NOMO-1 treated with DMSO at 0.1 percent for 48 hours (cell line): ENCODE results near the gene TMPRSS9.
"Not testable (repeated sequence)": the region's sequence is repeated elsewhere in the genome, so short reads cannot be mapped to it uniquely, and the experiment has no call there.

Source experiments
- DNase-seq: peaks from one replicate; lab custom pipeline; 2025; ENCODE audit not compliant: unreplicated experiment; lab: John Stamatoyannopoulos, UW

The TMPRSS9 gene

DNA sequence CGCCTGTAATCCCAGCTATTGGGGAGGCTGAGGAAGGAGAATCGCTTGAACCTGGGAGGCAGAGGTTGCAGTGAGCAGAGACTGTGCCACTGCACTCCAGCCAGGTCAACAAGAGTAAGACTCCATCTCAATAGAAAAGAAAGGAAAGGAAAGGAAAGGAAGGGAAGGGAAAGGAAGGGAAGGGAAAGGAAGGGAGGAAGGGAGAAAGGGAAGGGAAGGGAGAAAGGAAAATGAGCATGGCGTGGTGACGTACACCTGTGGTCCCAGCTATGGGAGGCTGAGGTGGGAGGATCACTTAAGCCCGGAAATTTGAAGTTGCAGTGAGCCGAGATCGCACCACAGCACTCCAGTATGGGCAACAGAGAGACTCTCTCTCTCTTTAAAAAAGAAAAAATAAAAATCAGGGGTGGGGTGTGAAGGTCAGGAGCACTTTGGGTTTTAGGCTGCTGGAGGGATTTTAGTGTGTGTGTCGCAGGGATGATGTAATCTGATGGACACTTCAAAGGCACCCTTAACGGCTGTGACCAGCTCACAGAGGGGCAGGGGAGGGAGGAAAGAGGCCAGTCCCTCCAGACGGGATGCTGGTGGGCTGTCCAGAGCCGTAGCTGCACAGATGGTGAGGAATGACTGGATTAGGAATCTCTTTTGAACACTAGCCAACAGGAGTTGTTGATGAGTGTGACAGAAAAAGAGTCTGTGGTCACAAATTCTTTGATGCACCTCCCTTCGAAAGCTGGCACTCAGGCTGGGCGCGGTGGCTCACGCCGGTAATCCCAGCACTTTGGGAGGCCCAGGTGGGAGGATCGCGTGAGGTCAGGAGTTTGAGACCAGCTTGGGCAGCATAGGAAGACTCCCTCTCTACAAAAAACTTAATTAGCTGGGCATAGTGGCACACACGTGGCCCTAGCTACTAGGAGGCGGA, 27.6 kb downstream of the TMPRSS9 start:
- no peak for DNase-seq

DNA sequence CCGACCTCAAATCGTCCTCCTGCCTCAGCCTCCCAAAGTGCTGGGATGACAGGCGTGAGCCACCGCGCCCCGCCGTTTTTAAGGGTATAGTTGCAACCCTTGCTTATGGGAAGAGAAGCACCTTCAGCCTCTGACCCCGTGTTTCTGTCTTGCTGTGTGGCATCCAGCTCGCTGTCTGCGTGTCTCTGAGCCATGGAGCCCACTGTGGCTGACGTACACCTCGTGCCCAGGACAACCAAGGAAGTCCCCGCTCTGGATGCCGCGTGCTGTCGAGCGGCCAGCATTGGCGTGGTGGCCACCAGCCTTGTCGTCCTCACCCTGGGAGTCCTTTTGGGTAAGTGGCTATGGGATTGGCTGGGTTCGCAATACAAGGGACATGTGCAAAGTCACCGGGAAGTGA, 29.5 kb downstream of the TMPRSS9 start:
- no peak for DNase-seq

DNA sequence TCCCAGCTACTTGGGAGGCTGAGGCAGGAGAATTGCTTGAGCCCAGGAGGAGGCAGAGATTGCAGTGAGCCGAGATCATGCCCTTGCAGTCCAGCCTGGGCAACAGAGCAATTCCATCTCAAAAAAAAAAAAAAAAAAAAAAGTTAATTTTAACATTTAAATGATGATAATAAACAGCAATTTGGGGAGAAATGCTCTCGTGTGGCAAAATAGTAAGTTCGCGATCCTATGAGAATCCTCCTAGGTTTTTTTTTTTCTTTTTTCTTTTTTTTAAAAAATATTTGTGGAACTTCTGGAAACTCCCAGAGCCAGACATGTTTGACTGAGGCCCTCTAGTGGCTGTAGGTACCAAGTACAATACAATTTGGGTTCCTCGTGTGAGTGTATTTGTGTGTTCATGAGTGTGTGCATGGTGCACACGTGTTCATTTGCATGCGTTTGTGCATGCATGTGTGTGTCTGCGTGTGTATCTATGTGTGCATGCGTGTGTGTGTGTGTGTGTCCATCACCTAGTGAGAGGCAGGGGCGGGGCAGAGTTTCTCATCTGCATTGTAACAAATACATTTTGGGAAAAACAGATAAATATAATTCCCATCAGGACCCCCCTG, 31.2 kb downstream of the TMPRSS9 start:
- DNase-seq, result peak; percentile 47

DNA sequence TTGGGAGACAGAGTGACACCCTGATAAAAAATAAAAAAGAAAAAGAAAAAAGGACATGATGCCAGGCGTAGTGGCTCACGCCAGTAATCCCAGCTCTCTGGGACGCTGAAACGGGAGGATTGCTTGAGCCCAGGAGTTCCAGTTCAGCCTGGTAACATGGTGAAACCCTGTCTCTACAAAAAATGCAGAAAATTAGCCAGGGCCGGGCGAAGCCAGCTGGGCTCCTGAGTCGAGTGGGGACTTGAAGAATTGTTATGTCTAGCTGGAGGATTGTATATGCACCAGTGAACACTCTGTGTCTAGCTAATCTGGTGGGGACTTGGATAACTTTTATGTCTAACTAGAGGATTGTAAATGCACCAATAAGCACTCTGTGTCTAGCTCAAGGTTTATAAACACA, 32.3 kb downstream of the TMPRSS9 start:
- no peak for DNase-seq

DNA sequence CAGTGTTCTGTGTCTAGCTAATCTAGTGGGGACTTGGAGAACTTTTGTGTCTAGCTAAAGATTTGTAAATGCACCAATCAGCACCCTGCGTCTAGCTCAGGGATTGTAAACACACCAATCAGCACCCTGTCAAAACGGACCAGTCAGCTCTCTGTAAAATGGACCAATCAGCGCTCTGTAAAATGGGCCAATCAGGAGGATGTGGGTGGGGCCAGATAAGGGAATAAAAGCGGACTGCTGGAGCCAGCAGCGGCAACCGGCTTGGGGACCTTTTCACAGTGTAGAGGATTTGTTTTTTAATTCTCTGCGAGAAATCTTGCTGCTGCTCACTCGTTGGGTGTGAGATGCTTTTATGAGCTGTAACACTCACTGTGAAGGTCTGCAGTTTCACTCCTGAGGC, 32.8 kb downstream of the TMPRSS9 start:
- not testable (repeated sequence) for DNase-seq

DNA sequence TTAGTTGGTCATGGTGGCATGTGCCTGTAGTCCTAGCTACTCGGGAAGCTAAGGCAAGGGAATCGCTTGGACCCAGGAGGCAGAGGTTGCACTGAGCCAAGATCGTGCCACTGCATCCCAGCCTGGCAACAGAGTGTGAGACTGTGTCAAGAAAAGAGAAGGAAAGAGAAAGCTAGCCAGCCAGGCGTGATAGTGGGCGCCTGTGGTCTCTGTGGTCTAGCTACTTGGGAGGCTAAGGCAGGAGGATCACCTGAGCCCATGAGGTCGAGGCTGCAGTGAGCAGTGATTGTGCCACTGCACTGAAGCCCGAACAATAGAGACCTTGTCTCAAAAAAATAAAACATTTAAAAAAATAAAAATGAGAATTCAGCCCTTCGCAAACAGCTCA, 34.0 kb downstream of the TMPRSS9 start:
- peak; percentile 69 for DNase-seq

DNA sequence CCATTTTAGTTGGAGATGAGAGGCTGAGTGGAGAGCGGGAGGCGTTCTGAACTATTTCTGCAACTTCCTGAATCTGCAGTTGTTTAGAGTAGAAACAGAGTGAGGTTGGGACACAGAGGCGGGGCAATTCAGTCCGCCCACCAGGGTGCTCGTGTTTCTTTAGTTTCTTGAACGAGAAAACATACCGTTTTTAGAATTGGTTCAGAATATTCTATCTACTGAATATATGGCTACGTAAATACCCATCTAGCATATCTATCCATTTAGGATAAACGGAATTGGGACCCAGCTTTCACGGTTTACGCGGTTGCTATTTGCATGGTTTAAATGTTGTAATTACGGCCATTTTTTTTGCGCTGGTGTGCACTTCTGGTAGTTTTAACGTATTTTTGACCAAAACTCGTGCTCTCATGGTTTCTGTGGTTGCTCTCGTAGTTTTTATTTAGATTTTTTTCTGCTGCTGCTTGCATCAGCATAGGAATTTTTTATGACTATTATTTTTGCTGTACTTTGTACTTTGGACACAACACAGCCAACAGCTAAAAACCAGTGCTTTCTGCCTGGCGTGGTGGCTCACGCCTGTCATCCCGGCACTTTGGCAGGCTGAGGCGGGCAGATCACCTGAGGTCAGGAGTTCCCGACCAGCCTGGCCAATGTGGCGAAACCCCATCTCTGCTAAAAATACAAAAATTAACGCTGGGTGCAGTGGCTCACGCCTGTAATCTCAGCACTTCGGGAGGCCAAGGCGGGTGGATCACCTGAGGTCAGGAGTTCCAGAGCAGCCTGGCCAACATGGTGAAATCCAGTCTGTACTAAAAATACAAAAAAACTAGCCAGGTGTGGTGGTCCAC, 34.6 kb downstream of the TMPRSS9 start:
- DNase-seq, result peak; percentile 92

DNA sequence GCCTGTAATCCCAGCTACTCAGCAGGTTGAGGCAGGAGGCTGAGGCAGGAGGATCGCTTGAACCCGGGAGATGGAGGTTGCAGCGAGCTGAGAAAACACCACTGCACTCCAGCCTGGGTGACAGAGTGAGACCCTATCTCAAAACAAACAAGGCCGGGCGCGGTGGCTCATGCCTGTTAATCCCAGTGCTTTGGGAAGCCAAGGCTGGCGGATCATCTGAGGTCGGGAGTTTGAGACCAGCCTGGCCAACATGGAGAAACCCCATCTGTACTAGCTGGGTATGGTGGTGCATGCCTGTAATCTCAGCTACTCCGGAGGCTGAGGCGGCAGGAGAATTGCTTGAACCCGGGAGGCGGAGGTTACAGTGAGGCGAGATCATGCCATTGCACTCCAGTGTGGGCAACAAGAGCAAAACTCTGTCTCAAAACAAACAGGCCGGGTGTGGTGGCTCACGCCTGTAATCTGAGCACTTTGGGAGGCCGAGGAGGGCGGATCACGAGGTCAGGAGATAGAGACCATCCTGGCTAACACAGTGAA, 35.3 kb downstream of the TMPRSS9 start:
- not testable (repeated sequence) for DNase-seq

DNA sequence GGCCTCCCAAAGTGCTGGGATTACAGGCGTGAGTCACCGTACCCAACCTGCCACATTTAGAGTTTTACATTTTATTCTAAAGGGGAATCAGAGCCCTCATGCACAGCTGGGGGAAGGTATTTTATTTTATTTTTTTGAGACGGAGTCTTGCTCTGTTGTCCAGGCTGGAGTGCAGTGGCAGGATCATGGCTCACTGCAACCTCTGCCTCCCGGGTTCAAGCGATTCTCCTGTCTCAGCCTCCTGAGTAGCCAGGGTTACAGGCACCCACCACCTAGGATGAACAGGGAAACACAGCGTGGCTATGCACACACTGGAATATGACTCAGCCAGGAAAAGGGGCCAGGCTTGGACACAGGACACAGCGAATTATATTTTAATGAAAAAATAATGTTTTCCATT, 37.1 kb downstream of the TMPRSS9 start:
- not testable (repeated sequence) for DNase-seq

DNA sequence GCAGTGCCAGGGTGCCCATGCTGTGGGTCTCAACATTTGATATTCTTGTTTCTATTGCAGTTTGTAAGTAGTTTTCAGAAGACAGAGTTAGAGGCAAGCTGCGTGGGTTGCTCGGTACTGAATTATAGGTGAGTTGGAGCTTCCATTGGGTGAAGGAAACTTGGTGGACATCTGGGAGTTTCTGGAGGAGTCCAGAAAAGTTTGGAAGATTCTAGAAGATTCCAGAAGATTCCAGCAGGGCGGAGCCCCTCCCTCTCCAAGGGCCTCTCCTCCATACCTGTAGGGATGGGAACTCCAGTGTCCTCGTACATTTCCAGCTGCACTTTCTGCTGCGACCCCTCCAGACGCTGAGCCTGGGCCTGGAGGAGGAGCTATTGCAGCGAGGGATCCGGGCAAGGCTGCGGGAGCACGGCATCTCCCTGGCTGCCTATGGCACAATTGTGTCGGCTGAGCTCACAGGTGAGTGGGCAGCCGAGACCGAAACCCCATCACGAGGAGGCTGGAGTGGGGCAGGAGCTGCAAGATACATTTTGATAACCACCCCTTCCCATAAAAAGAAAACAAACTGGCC, 38.8 kb downstream of the TMPRSS9 start:
- DNase-seq, result no peak

DNA sequence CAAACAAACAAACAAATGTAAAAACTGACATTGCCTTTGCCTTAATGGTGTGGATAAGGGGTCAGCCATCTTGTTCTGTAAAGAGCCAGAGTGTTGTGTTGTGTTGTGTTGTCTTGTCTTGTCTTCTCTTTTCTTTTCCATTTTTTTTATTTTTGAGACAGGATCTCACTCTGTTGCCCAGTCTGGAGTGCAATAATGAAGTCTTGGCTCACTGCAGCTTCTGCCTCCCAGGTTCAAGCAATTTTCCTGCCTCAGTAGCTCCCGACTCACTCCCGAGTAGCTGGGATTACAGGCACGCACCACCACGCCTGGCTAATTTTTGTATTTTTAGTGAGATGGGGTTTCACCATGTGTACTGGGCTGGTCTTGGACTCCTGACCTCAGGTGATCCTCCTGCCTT, 39.5 kb downstream of the TMPRSS9 start:
- no peak for DNase-seq

DNA sequence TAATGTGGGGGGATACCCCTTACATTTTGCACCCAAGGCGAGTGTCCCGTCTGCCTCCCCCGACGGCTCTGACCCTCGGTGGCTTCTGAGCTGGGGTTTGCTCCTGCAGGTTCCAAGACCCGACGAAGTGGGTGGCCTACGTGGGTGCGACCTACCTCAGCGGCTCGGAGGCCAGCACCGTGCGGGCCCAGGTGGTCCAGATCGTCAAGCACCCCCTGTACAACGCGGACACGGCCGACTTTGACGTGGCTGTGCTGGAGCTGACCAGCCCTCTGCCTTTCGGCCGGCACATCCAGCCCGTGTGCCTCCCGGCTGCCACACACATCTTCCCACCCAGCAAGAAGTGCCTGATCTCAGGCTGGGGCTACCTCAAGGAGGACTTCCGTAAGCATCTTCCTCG, 48.2 kb downstream of the TMPRSS9 start:
- DNase-seq, result no peak

DNA sequence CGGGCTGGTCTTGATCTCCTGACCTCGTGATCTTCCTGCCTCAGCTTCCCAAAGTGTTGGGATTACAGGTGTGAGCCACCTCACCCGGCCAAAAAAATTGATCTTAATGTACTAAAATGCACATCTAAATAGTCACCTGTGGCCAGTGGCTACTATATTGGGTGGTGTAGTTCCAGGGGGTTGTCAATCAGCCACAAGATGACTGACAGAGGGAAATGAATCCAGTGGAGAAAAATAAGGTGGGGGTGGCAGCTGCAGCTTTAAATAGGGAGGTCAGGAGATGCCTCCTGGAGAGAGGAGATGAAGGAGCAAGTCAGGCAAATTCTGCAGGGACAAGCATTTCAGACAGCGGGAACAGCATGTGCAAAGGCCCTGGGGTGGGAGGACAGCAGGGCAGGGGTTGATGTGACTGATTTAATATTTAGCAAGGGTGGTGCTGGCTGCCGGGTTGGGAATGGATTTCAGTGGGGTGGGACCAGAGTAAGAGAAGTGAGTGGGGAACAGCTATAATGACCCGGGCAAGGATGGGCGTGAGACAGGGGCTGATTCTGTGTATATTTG, 49.4 kb downstream of the TMPRSS9 start:
- no peak for DNase-seq

DNA sequence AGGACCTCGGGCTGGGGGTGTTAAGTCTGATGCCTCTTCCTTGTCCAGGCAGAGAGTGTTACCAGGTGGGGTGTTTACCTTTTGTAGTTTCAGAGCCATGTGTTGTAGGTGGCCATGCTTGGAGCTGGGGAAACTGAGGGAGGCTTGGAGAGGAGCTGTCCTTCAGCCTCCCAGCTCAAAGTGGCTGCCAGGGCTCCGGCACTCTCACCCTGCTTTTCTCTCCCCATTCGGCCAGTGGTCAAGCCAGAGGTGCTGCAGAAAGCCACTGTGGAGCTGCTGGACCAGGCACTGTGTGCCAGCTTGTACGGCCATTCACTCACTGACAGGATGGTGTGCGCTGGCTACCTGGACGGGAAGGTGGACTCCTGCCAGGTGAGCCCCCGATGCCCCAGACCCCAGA, 50.0 kb downstream of the TMPRSS9 start:
- DNase-seq, result no peak

DNA sequence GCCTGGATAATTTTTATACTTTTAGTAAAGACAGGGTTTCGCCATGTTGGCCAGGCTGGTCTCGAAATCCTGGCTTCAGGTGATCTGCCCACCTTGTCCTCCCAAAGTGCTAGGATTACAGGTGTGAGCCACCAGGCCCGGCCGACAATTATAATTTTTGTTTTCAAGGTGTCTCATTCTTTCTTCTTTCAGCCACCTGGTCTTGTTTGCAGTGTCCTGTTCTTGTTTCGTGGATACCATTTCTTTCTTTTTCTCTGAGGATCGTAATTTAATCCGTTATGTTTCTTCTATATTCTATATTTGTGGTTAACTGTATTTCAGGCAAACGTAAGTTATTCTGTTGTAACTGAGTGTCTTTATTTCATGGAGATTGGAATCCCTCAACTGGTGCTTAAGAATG, 51.6 kb downstream of the TMPRSS9 start:
- DNase-seq, result no peak

DNA sequence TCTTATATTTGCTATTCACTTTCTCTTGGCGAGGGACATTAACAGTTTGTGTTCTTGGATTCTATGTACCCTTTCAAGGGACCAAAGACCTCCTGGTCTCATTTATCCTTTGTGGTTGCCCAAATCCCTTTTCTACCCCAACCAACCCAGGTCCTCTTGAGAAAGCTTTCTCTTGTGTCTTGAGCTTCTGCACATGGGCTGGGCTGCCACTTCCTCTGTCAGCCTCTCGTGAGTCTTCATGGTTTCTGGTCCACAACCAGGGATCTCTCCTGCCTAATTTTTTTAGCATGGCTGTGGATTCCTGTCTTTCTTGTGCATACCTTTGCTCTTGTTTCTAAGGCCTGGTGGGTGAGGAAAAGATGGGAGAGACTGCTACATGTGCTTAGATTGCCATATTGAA, 52.4 kb downstream of the TMPRSS9 start:
- DNase-seq, result no peak

DNA sequence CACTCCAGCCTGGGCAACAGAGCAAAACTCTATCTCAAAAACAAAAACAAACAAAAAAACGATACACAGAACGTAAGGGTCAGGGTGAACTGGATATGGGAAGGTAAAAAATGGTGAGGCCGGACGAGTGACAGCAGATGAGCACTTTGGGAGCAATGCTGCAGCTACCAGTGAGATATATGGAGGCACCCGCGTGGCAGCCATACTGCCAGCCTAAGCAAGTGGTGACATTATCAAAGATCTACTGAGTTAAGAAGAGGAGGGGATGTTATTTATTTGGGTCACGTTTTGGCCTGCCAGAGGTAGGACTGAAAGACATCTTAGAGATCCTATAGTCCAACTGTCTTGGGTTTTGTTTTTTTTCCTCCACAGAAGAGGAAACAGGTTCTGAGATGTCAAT, 53.1 kb downstream of the TMPRSS9 start:
- no peak for DNase-seq

DNA sequence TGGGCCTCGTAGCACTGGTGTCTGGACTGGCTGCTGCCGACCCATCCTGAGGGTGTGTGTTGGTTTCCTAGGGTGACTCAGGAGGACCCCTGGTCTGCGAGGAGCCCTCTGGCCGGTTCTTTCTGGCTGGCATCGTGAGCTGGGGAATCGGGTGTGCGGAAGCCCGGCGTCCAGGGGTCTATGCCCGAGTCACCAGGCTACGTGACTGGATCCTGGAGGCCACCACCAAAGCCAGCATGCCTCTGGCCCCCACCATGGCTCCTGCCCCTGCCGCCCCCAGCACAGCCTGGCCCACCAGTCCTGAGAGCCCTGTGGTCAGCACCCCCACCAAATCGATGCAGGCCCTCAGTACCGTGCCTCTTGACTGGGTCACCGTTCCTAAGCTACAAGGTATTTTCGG, 53.6 kb downstream of the TMPRSS9 start:
- DNase-seq, result no peak

DNA sequence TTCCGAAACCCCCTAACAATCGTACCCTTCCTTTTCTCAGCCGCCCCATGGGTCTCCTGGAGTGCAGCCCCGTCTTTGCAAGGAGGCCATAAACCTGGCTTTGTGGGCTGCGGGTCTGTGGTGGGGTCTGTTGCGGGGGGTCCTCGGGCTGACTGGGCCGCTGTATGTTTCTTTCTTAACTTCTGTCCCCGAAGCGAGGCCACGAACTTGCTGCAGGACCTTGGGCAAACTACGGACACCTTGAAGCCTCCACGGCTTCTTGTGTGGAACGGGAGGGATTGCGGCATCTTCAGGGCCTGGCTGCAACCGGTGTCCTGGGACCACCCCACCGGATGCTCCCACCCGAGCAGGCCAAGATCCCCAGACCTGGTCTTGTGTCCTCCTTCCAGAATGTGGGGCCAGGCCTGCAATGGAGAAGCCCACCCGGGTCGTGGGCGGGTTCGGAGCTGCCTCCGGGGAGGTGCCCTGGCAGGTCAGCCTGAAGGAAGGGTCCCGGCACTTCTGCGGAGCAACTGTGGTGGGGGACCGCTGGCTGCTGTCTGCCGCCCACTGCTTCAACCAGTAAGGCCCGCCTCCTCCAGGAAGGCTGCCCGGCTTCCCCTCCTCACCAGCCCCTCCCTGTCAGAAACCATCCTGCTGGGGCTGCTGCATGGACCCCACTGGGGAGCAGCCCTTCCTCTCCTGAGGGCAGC, 55.4 kb downstream of the TMPRSS9 start:
- DNase-seq, result no peak

DNA sequence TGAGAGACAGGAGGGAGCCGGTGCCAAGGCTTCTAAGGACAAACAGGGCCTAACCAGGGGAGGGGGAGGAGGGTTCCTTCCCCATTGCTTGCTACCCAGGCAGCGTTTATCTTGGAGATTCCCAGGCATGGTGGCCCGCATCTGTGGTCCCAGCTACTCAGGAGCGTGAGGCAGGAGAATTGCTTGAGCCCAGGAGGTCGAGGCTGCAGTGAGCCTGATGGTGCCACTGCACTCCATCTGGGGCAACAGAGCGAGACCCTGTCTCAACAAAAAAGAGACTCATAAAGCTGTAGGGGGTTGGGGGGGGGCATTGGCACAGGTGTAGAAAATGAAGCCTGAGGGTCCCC, 55.9 kb downstream of the TMPRSS9 start:
- no peak for DNase-seq
